ENCODE measurements around the gene DNAI7. TPM values are rescaled to one million over a fixed set of nuclear protein-coding genes. Genes with fewer than 3 reads are reported as not detected.
A peak's percentile ranks its signal among the peaks of the same experiment; 100 is the strongest.

The DNAI7 gene
- polyA plus RNA-seq, 2 of the 4 experiments (the other 2 are of a cell fraction) = 0.36 to 0.43 TPM

DNA sequence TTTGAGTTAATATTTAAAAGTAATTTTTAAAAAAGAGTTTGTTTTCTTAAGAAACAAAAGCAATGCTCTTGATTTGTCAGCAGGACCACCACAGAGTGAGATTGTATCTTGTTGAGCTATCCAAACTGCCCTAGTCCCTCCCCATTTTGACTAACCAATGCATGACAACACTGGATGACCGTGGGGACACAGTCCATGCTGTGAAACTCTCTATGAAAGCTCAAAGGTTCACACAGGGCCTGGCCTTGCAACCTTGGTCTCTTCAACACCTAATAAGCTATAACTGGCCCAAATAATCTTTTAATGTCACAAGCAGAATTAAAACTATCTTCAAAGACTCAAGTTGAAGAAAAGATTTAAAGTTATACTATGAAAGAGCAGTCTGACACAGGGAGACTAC, 13.6 kb upstream of the DNAI7 start:
- CTCF ChIA-PET = no interaction called here
- Histone ChIP-seq H3K27ac (0 out of 6 replicates have a peak overlapping the region, but pooled peaks of 1 of the 2 experiments have one; percentile 30), H3K9me3 (no peaks in the 10 kb centered on the region), H3K4me3 (no peak overlapping the region), H3K4me2 (no peak overlapping the region), H3K4me1 (peaks cover 17% of the 10 kb centered on the region)
- WGBS (ENCODE audit: missing lambda C conversion rate) = 63% methylated on average over 1 of the region's 1 CpG
- DNase-seq (ENCODE audit: low read depth in 1 of 2, low spot score in 1 of 2) (no peak), FAIRE-seq (no peak), ATAC-seq (no peak)
- POLR2A ChIA-PET = no interaction called here
- TF ChIP-seq EHF (CRISPR knock-in tag; IDR thresholded peaks at IDR 0.05) (no peak), HOXB13 (CRISPR knock-in tag; IDR thresholded peaks at IDR 0.05; ENCODE audit: low read depth) (no peak), ZNF302 (CRISPR knock-in tag; IDR thresholded peaks at IDR 0.05) (no peak), EP300 (IDR thresholded peaks at IDR 0.05) (no peak), CHD4 (IDR thresholded peaks at IDR 0.05; ENCODE audit: borderline replicate concordance) (no peak), GATA3 (IDR thresholded peaks at IDR 0.05; ENCODE audit: borderline replicate concordance) (no peak), TP53 (CRISPR knock-in tag; IDR thresholded peaks at IDR 0.05) (no peak), NFE2L2 (conservative IDR thresholded peaks at IDR 0.05; ENCODE audit: low read length) (no peak), FOSL2 (IDR thresholded peaks at IDR 0.05) (no peak), FOSL2 (CRISPR knock-in tag; IDR thresholded peaks at IDR 0.05) (no peak), CBX2 (IDR thresholded peaks at IDR 0.05; ENCODE audit: borderline replicate concordance, low read depth) (no peak), HEYL (CRISPR knock-in tag; IDR thresholded peaks at IDR 0.05) (no peak), TFCP2L1 (CRISPR knock-in tag; IDR thresholded peaks at IDR 0.05) (no peak), NPAS2 (CRISPR knock-in tag; IDR thresholded peaks at IDR 0.05; ENCODE audit: borderline replicate concordance) (no peak), KDM1A (IDR thresholded peaks at IDR 0.05; ENCODE audit: low read depth) (no peak), HOXB5 (CRISPR knock-in tag; IDR thresholded peaks at IDR 0.05) (no peak), RCOR1 (IDR thresholded peaks at IDR 0.05; ENCODE audit: low read depth, low read length) (no peak), JUN (IDR thresholded peaks at IDR 0.05) (no peak)
- TF ChIP-seq, protein P1, sequence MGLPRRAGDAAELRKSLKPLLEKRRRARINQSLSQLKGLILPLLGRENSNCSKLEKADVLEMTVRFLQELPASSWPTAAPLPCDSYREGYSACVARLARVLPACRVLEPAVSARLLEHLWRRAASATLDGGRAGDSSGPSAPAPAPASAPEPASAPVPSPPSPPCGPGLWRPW (IDR thresholded peaks at IDR 0.05) = no peak
- TF ChIP-seq, protein P2, sequence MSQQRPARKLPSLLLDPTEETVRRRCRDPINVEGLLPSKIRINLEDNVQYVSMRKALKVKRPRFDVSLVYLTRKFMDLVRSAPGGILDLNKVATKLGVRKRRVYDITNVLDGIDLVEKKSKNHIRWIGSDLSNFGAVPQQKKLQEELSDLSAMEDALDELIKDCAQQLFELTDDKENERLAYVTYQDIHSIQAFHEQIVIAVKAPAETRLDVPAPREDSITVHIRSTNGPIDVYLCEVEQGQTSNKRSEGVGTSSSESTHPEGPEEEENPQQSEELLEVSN (IDR thresholded peaks at IDR 0.05; ENCODE audit: borderline replicate concordance, low read depth) = no peak

DNA sequence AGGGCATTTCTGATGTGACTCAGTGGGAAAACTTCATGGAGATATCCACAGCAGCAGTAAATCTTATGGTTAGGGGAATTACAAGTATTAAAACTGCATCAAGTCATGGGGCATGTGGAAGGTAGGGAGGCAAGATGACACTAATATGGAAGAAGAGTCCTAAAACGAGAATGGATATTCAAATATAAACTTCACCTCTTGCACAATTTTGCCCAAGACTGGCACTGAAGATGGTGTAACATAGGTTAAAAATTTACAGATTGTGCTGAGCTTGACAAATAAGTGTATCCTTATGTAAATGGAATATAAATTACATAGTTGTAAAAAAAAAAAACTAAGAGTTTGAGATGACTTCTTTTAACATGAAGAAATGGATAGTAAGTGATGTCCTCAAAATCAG, 12.9 kb upstream of the DNAI7 start:
- Histone ChIP-seq H3K27ac (no peak overlapping the region), H3K9me3 (no peaks in the 10 kb centered on the region), H3K4me1 (peaks cover 17% of the 10 kb centered on the region), H3K4me2 (peak overlapping the region; percentile 12; the same call in 1 of the 3 replicates), H3K4me3 (no peak overlapping the region)
- ChIA-PET POLR2A (no interaction called here), CTCF (no interaction called here)
- TF ChIP-seq CEBPB (IDR thresholded peaks at IDR 0.05) (peak; percentile 38 to 44; a peak in 2 of 4 replicates), CHD4 (IDR thresholded peaks at IDR 0.05; ENCODE audit: borderline replicate concordance) (no peak), MAFK (IDR thresholded peaks at IDR 0.05; ENCODE audit: partially characterized antibody) (peak; percentile 63), ZC3H11A (IDR thresholded peaks at IDR 0.05) (no peak), POLR2A (IDR thresholded peaks at IDR 0.05; ENCODE audit: low read length) (no peak), KDM1A (IDR thresholded peaks at IDR 0.05; ENCODE audit: low read depth) (no peak), ZFP36 (IDR thresholded peaks at IDR 0.05; ENCODE audit: borderline replicate concordance, partially characterized antibody) (no peak)
- TF ChIP-seq, protein P3, sequence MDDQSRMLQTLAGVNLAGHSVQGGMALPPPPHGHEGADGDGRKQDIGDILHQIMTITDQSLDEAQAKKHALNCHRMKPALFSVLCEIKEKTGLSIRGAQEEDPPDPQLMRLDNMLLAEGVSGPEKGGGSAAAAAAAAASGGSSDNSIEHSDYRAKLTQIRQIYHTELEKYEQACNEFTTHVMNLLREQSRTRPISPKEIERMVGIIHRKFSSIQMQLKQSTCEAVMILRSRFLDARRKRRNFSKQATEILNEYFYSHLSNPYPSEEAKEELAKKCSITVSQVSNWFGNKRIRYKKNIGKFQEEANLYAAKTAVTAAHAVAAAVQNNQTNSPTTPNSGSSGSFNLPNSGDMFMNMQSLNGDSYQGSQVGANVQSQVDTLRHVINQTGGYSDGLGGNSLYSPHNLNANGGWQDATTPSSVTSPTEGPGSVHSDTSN (IDR thresholded peaks at IDR 0.05) = no peak
- TF ChIP-seq, protein P4, sequence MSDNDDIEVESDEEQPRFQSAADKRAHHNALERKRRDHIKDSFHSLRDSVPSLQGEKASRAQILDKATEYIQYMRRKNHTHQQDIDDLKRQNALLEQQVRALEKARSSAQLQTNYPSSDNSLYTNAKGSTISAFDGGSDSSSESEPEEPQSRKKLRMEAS (IDR thresholded peaks at IDR 0.05) = no peak
- TF ChIP-seq, protein P1 (IDR thresholded peaks at IDR 0.05) = no peak
- TF ChIP-seq, protein P2 (IDR thresholded peaks at IDR 0.05; ENCODE audit: borderline replicate concordance, low read depth) = no peak
- 43% methylated on average over 1 of the region's 1 CpG for WGBS (ENCODE audit: missing lambda C conversion rate)
- no peak for DNase-seq (ENCODE audit: low read depth in 1 of 2, low spot score in 1 of 2)
- FAIRE-seq = peak; percentile 63
- no peak for ATAC-seq

Data from A549 (cell line).